Stomach smooth muscle (tissue), 2 donors: Measurements from ENCODE around the gene PRXL2B.
A peak's percentile ranks its signal among the peaks of the same experiment; 100 is the strongest.

Source experiments
- H3K27ac ChIP-seq: one replicate; pipeline ENCODE4 v1.7.0; 2013; ENCODE audit warnings: mild to moderate bottlenecking, low read length, inconsistent platforms
- H3K27me3 ChIP-seq, 2 donors: one replicate each; pipeline ENCODE4 v1.7.0; 2013; ENCODE audit warnings: low read length in 2 of 2; ENCODE audit not compliant: insufficient read depth in 2 of 2, control insufficient read depth in 1 of 2
- H3K36me3 ChIP-seq, 2 donors: one replicate each; pipeline ENCODE4 v1.7.0; 2013; ENCODE audit warnings: low read length in 2 of 2; ENCODE audit not compliant: control insufficient read depth in 2 of 2, insufficient read depth in 2 of 2
- H3K4me1 ChIP-seq: one replicate; pipeline ENCODE4 v1.7.0; 2013; ENCODE audit warnings: low read length; ENCODE audit not compliant: control insufficient read depth, insufficient read depth
- H3K4me3 ChIP-seq, 2 donors: one replicate each; pipeline ENCODE4 v1.7.0; 2013; ENCODE audit warnings: low read length in 2 of 2
- H3K9ac ChIP-seq, 2 donors: one replicate each; pipeline ENCODE4 v1.7.0; 2013; ENCODE audit warnings: low read length in 2 of 2, mild to moderate bottlenecking in 1 of 2
- H3K9me3 ChIP-seq, 2 donors: one replicate each; pipeline ENCODE4 v1.7.0; 2013; ENCODE audit warnings: low read length in 2 of 2; ENCODE audit not compliant: control insufficient read depth in 2 of 2
- donor health status: healthy.
- donor health status: Pancreatic carcinoma.

PRXL2B gene

DNA sequence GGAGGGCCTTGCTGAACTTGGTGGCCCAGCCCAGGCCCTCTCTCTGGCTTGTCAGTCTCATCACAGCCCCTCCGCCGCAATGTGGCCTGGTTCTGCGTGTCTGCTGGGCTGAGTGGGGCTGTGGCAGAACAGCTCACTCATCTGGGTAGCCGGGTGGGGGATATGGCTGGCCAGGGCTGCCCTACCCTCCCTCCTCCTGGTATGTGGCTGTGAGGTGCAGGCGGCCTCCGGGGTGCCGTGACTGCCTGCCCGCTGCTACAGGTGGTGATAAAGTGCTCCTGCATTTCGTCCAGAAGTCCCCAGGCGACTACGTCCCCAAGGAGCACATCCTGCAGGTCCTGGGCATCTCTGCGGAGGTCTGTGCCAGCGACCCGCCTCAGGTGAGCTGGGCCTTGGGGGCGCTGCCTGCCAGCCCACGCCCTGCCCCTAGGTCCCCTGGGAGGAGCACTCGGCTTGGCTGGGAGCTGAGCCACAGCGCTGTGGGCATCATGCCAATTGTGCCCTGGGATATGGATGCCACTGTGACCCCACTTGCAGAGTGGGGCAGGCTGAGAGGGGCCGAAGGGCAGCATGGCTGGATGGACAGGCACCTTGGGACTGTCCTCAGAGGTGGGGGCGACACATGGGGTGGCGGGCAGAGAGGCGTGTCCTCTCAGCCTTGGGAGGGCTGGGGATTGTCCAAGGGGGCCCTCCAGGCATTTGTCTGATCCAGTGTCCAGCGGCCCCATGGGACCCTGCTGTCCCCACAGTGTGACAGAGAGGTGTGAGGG is 2.3 kb downstream of the PRXL2B start:
- no peak overlapping the region for H3K9ac ChIP-seq
- H3K36me3 ChIP-seq: no peaks in the 10 kb centered on the region
- H3K27me3 ChIP-seq: peaks cover 3 to 8% of the 10 kb centered on the region in 2 donors
- no peaks in the 10 kb centered on the region for H3K9me3 ChIP-seq
- no peak overlapping the region for H3K27ac ChIP-seq
- no peak overlapping the region for H3K4me3 ChIP-seq
- peaks cover 28% of the 10 kb centered on the region for H3K4me1 ChIP-seq

DNA sequence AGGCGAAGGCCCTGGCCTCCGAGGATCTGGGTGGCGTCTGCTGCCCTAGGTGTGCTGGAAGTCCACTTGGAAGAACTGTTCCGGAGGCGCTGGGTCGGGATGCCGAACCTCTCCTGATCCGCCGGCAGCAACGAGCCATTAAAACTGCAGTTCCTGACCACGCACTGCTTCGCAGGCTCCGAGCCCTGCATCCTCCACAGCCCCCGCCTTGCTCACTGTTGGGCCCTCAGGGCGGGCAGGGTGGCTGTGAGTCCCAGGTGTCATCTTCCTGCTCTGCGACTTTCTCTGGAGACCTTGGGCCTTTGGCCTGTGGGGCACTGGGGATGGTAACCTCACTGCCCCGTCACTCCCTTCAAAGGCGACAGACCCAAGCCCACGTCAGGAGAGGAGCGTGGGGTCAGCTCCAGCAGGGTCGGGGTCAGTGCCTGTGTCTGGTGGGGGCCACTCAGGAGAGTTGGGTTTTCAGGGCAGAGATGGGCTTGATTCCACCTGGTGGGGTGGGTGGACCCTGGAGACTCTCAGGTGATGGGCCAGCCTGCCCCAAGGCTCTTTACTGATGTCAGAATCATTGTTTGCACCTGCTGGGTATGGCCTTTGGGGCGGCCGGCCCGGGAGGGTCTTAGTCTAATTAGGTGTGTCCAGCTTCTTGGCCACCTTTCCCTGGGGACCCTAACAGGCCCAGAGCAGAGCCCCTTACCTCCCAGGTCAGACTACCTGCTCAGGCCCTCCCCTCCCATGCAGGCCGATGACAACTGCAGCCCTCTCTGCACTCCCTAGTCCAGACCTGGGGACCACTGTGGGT is 3.1 kb downstream of the PRXL2B start:
- no peaks in the 10 kb centered on the region for H3K36me3 ChIP-seq
- H3K4me3 ChIP-seq: no peak overlapping the region
- H3K9ac ChIP-seq: no peak overlapping the region
- H3K9me3 ChIP-seq: no peaks in the 10 kb centered on the region
- peaks cover 3 to 8% of the 10 kb centered on the region in 2 donors for H3K27me3 ChIP-seq
- H3K27ac ChIP-seq: no peak overlapping the region
- peaks cover 23% of the 10 kb centered on the region for H3K4me1 ChIP-seq

DNA sequence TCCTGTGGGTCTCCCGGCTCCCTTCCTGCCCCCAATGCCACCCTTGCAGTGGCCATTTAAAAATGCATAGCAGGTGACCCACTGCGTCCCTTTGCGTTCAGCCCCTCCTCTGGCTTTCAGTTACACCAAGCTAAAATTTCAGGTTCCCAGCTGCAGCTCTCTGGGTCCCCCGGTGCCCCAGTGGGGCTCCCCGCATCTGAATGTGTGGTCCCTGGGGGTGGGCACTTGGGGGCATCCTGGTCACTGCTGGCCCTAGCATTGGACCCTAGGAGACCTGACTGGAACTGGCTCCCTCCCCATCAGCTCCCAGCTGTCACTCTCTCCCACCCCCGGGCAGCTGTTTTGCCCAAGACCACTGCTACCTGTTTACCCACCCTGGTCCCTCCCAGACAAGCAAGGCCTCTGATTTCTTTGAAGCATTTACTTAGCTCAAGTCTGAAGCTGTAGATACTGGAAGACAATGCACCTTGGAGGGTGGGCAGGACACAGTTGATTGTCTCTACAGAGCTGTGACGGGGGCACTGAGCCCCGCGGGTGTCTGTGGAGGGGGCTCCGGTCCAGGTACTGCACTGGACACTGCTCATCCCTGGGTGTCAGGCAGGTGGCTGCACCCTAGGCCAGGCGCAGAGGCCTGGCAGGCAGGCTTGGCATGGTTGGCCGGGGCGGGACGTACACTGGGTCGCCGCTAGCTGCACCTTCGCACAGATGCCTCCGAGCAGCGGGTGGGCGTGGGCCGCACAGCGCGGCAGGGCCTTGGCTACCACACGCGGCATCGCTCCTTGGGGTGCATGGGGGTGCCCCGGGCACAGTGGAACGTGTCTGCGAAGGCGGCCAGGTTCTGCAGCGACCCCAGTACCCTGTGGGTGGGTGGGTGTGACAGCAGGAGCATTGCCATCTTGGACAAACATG is 3.9 kb downstream of the PRXL2B start:
- H3K9me3 ChIP-seq: no peaks in the 10 kb centered on the region
- no peak overlapping the region for H3K27ac ChIP-seq
- no peaks in the 10 kb centered on the region for H3K36me3 ChIP-seq
- H3K4me3 ChIP-seq: no peak overlapping the region
- peaks cover 3 to 8% of the 10 kb centered on the region in 2 donors for H3K27me3 ChIP-seq
- no peak overlapping the region for H3K9ac ChIP-seq
- peaks cover 14% of the 10 kb centered on the region for H3K4me1 ChIP-seq

DNA sequence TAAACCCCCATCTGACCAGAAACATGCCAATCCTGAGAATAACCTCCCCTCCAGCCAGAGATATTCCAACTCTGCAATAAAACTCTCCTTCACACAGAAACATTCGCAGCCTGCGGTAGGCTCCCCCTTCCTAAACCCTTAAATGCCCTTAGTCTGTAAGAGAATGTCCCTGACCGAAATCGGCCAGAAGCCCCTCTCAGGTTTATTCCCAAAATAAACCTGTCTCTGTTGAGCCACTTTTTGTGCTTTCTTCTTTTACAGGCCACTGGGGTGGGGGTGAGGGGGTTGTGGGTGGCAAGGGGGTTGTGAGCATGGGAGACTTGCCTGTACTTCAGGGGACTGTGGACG is 4.6 kb downstream of the PRXL2B start:
- Histone ChIP-seq H3K27ac (no peak overlapping the region), H3K27me3 (peaks cover 3 to 8% of the 10 kb centered on the region in 2 donors), H3K9me3 (no peaks in the 10 kb centered on the region), H3K36me3 (no peaks in the 10 kb centered on the region), H3K9ac (no peak overlapping the region), H3K4me3 (no peak overlapping the region), H3K4me1 (peaks cover 12% of the 10 kb centered on the region)

DNA sequence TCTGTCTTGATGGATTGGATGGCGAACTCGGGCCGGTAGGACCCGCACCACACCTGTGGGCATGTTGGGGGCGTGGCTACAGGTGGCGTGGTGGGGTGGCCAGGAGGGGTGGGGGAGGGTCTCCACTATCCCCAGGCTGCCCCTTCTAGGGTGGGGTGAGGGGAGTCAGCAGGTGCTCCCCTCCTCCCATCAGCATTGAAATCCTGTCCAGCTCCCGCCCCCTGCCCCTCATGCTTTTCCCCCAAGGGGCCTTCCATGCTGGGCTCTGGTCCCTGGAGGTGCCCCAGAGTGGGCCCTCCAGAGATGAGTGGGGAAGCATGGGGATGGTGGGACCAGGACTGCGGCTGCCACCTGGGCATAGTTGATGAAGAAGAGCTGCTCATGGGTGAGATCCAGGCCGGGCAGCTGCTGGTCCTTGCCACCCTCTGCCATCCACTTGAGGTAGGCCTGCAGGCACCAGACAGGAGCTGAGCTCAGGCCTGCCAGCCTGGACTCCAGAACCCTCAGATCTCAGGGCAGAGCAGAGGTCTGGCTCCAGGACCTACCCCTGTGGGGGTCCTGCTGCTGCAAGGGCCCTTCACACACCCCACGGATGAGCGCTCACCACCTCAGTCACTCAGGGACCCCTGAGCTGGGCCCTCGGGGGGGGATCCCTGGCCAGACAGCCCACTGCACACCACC is 5.1 kb downstream of the PRXL2B start:
- H3K27me3 ChIP-seq: peaks cover 3 to 8% of the 10 kb centered on the region in 2 donors
- no peak overlapping the region for H3K9ac ChIP-seq

DNA sequence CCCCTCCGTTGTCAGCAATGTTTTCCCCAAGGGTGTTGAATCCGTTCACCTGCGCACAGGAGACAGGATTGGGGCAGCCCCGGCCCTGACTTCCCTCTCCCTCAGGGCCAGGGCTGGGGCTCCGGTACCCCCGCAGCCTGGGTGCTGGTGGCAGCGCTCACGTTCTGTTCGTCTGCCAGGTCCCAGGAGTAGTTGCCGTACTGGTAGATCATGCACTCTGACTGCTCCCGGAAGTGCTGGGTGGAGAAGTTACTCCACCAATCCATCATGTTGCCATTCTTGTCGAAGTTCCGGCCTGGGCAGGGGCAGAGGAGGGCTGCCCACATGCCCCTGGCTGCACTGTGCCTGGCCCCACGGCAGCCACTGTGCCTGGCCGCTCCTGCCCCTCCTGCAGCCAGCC is 6.1 kb downstream of the PRXL2B start:
- Histone ChIP-seq H3K36me3 (no peaks in the 10 kb centered on the region), H3K4me3 (no peak overlapping the region), H3K27ac (no peak overlapping the region), H3K9me3 (no peaks in the 10 kb centered on the region), H3K9ac (no peak overlapping the region), H3K4me1 (peaks cover 4% of the 10 kb centered on the region), H3K27me3 (peaks cover 3 to 8% of the 10 kb centered on the region in 2 donors)

More for the DNA sequence above, 5.1 kb downstream of the PRXL2B start:
- Histone ChIP-seq H3K27ac (no peak overlapping the region), H3K36me3 (no peaks in the 10 kb centered on the region), H3K9me3 (no peaks in the 10 kb centered on the region), H3K4me1 (peaks cover 12% of the 10 kb centered on the region), H3K4me3 (no peak overlapping the region)

DNA sequence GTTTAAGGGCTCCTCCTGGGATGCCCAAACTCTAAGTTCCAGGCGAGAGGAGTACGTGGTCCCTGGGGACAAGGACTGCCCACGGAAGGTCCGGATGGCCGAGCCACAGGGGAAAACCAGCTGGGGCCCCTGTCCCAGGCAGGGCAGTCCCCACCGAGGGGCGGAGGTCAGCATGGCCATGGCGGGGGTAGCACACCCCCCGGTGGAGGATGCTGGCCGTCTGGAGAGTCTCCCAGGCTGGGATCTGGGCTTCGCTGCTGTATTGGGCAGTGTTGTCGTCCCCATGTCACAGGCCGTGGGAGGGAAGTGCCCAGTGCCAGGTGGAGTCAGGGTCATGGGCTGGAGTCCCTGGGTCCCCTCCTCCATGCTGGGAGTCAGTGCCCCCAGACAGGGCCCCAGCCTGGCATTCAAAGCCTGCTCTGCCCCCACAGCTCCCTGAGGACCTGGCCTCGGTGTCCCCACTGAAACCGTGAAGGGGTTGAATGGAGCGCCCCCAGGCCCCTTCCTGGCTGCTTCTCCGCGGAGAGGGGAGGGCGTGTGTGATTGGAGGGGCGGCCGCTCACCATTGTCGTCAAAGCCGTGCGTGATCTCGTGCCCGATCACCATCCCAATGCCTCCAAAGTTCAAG is 6.8 kb downstream of the PRXL2B start:
- Histone ChIP-seq H3K9me3 (peaks cover 0 to 5% of the 10 kb centered on the region in 2 donors), H3K36me3 (no peaks in the 10 kb centered on the region), H3K9ac (no peak overlapping the region), H3K27me3 (peaks cover 3 to 8% of the 10 kb centered on the region in 2 donors), H3K27ac (no peak overlapping the region), H3K4me3 (peak overlapping the region in 1 of 2 donors; percentile 57), H3K4me1 (no peaks in the 10 kb centered on the region)

DNA sequence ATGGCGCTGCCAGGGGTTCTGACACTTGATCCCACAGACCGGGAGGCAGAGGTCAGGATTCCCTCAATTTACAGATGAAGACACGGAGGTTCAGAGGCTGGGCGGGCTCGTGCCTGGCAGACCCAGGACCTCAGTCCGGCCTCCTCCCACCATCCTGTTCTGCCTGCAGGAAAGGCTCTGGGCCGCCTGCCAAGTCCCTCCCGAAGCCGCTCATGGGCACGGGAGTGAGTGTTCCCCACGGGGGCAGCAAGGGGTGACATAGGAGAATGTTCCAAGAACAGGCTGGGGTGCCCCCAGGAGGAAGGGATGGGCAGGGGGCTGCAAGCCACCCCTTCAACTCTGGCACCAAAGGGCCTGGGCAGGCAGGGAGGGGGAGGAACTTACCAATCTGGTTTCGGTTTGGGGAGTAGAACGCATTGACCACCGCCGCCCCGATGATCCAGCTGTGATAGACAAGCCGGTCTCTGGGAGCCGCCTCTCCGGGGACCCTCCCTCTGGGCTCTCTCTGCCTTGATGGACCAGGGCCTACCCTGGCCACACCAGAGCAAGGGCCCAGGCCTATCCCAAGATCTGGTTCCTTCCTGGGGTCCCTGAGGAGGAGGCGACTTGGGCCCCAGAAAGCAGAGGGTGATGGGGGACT is 7.5 kb downstream of the PRXL2B start:
- Histone ChIP-seq H3K4me1 (no peaks in the 10 kb centered on the region), H3K36me3 (no peaks in the 10 kb centered on the region), H3K4me3 (peak overlapping the region in 1 of 2 donors; percentile 57), H3K9ac (no peak overlapping the region), H3K27ac (no peak overlapping the region), H3K27me3 (peaks cover 3 to 8% of the 10 kb centered on the region in 2 donors), H3K9me3 (peaks cover 0 to 9% of the 10 kb centered on the region in 2 donors)

DNA sequence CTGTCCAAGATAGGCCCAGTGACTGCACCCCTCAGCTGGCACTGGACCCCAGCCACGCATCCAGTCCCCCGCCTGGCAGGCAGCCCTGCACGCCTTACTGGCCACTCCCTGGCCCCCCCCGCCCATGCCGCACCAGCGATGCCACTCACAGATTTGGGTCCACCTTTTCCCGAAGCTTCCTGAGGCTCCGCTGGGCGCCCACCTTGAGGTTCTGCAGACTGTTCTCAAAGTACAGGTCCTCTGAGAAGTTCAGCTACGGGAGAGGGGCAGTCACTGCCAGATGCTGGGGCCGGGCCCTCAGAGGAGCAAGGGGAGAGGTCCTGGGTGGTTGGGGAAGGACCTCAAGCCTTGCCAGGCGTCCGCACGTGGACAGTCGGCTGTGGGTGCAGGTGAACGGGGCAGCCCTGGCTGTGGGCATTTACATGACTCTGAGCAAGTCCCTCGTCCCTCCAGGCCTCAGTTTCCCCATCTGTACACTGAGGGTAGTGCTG is 8.1 kb downstream of the PRXL2B start:
- Histone ChIP-seq H3K27me3 (peaks cover 3 to 8% of the 10 kb centered on the region in 2 donors), H3K36me3 (no peaks in the 10 kb centered on the region), H3K4me3 (peak overlapping the region in 1 of 2 donors; percentile 57), H3K27ac (no peak overlapping the region), H3K9ac (no peak overlapping the region), H3K9me3 (peaks cover 0 to 9% of the 10 kb centered on the region in 2 donors), H3K4me1 (no peaks in the 10 kb centered on the region)
